Naive thymus-derived CD8-positive, alpha-beta T cell (primary cell): ENCODE measurements around the gene MYH2. TPM values are rescaled to one million over a fixed set of nuclear protein-coding genes. Genes with fewer than 3 reads are reported as not detected.
"Not testable (repeated sequence)": the region's sequence is repeated elsewhere in the genome, so short reads cannot be mapped to it uniquely, and the experiment has no call there.

ENCODE experiments used
- ATAC-seq, 2 donors: fragments of 150-1000 bp; cut with Tn5 transposase in 1 of 2; sonication (Bioruptor Pico), chemical (Tn5 transposase) in 1 of 2; 1 replicate in 1 of 2; 2 replicates in 1 of 2; pipeline ENCODE4 v1.10.0; 2021; ENCODE audit warnings: mild to moderate bottlenecking in 2 of 2, moderate library complexity in 2 of 2
- POLR2A ChIA-PET: fragments of 350-600 bp; sonication (Branson Sonifier 250); formaldehyde crosslinking; loops from one replicate; lab custom pipeline; 2021; ENCODE audit warnings: antibody characterized with exemption; lab: Charles Lee
- DNase-seq, 10 donors: peaks; one replicate each; pipeline versions ENCODE4 v3.0.0 to v3.0.0-alpha.2; 2020 to 2022
- H3K27ac Mint-ChIP-seq, 10 donors: one replicate each; pipeline ENCODE4 v1.8.0; 2020 to 2022; ENCODE audit warnings: mild to moderate bottlenecking in 10 of 10, mixed read lengths in 10 of 10, moderate library complexity in 4 of 10, inconsistent platforms in 1 of 10
- H3K27me3 Mint-ChIP-seq, 5 donors: one replicate each; pipeline ENCODE4 v1.8.0; 2021 to 2022; ENCODE audit warnings: mixed read lengths in 5 of 5
- H3K36me3 Mint-ChIP-seq, 3 donors: one replicate each; pipeline ENCODE4 v1.8.0; 2020 to 2022; ENCODE audit warnings: mixed read lengths in 3 of 3, mild to moderate bottlenecking in 2 of 3, inconsistent platforms in 1 of 3
- H3K4me1 Mint-ChIP-seq, 4 donors: one replicate each; pipeline ENCODE4 v1.8.0; 2021 to 2022; ENCODE audit warnings: mixed read lengths in 4 of 4
- H3K4me3 Mint-ChIP-seq, 10 donors: one replicate each; pipeline ENCODE4 v1.8.0; 2020 to 2022; ENCODE audit warnings: mild to moderate bottlenecking in 10 of 10, mixed read lengths in 10 of 10, moderate library complexity in 6 of 10, inconsistent platforms in 1 of 10
- H3K9me3 Mint-ChIP-seq, 9 donors: one replicate each; pipeline ENCODE4 v1.8.0; 2020 to 2022; ENCODE audit warnings: mixed read lengths in 9 of 9, mild to moderate bottlenecking in 3 of 9, inconsistent platforms in 1 of 9, moderate library complexity in 1 of 9
- polyA plus RNA-seq, 3 donors: library from polyadenylated mRNA; unstranded; fragments of 300-500 nt; fragmentation: Illumina TruSeq; gene quantifications; one replicate each; pipeline ENCODE4 v1.2.3, GENCODE V29; 2021
- total RNA-seq, 8 experiments: library from RNA in 2 of 8; stranded (reverse) in 2 of 8; gene quantifications; one replicate each; pipeline ENCODE4 v1.2.3 and lab custom pipeline; 2021 to 2026

MYH2 gene
- total and polyA plus RNA-seq, 5 experiments from 2014 or later, result not detected

DNA sequence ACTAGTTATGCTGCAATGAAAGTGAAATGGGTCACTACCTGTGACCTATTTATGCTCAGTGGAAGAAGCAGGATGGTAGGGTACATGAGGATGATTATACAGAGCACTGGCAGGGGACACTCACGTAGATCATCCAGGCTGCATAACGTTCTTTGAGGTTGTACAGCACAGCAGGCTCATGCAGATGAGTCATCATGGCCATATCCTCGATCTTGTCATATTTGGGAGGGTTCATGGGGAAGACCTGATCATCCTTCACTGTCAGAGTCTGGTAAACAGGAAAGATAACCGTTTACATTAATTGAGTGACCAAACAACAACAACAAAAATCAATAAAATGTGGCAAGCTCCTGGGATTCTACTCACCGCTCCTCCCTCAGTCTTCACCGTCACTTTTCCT lies 2.1 kb downstream of the MYH2 start:
- H3K27ac Mint-ChIP-seq, result no peak overlapping the region
- no peak overlapping the region for H3K4me3 Mint-ChIP-seq
- no peak for ATAC-seq
- no peak for DNase-seq
- POLR2A ChIA-PET, result no interaction called here
- peaks cover 2 to 15% (median 10%) of the 10 kb centered on the region in 5 donors for H3K27me3 Mint-ChIP-seq
- peaks cover 0 to 5% (median under 1%) of the 10 kb centered on the region in 9 donors for H3K9me3 Mint-ChIP-seq
- no peaks in the 10 kb centered on the region for H3K4me1 Mint-ChIP-seq
- H3K36me3 Mint-ChIP-seq, result no peaks in the 10 kb centered on the region

- H3K9me3 Mint-ChIP-seq, result peaks cover 0 to 35% (median 19%) of the 10 kb centered on the region in 9 donors
- H3K4me3 Mint-ChIP-seq, H3K4me1 Mint-ChIP-seq, POLR2A ChIA-PET, H3K27ac Mint-ChIP-seq, H3K36me3 Mint-ChIP-seq, DNase-seq, ATAC-seq, H3K27me3 Mint-ChIP-seq: not testable (repeated sequence)
These were observed 6.0 kb downstream of the MYH2 start for GRCh38 chr17:10543486-10543885.

DNA sequence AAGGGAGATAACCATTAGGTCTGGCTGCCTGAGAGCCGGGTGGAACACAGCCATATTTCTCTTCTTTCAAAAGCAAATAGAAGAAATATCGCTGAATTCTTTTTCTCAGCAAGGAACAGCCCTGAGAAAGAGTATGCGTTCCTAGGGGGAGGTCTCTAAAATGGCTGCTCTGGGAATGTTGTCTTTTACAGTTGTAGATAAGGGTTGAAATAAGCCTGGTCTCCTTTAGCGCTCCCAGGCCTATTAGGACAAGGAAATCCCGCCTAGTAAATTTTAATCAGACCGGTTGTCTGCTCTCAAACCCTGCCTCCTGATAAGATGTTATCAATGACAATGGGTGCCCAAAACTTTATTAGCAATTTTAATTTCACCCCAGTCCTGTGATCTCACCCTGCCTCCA lies 8.3 kb downstream of the MYH2 start:
- Mint-ChIP-seq H3K9me3 (peaks cover 0 to 38% (median 19%) of the 10 kb centered on the region in 9 donors), H3K27me3 (peaks cover 1 to 15% (median 5%) of the 10 kb centered on the region in 5 donors)
- H3K4me3 Mint-ChIP-seq, ATAC-seq, H3K27ac Mint-ChIP-seq, DNase-seq, H3K36me3 Mint-ChIP-seq, POLR2A ChIA-PET, H3K4me1 Mint-ChIP-seq: not testable (repeated sequence)

GRCh38 chr17:10532026-10532425 lies 17.4 kb downstream of the MYH2 start:
- no peak for DNase-seq
- H3K27me3 Mint-ChIP-seq, result peaks cover 4 to 30% (median 16%) of the 10 kb centered on the region in 5 donors
- H3K36me3 Mint-ChIP-seq, result no peaks in the 10 kb centered on the region
- no peak for ATAC-seq
- H3K27ac Mint-ChIP-seq, result no peak overlapping the region
- H3K4me3 Mint-ChIP-seq, result no peak overlapping the region
- POLR2A ChIA-PET, result no interaction called here
- peaks cover 0 to 4% (median 0%) of the 10 kb centered on the region in 9 donors for H3K9me3 Mint-ChIP-seq
- no peaks in the 10 kb centered on the region for H3K4me1 Mint-ChIP-seq

DNA sequence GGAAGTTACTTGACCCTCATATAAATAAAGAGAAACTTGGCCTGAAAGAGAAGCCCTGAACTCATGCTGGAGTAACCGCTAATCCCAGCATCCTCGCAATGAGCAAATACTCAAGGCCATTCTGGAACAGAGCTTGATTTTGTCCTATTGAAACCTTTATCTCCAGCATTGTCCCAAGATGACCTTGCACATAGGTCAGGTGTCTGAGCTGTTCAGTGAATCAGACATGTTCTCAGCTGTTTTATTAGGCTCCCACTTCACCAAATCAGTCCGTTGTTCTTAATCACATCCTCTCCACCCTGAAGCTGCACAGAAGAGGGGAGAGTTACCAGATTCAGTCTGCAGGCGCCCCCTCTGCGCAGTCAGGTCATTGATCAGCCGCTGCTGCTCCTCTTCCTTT lies 22.0 kb downstream of the MYH2 start:
- no peak overlapping the region for H3K27ac Mint-ChIP-seq
- H3K4me1 Mint-ChIP-seq, result no peaks in the 10 kb centered on the region
- POLR2A ChIA-PET, result no interaction called here
- ATAC-seq (no peak), DNase-seq (no peak)
- no peak overlapping the region for H3K4me3 Mint-ChIP-seq
- peaks cover 5 to 21% (median 7%) of the 10 kb centered on the region in 5 donors for H3K27me3 Mint-ChIP-seq
- peaks cover 0 to 10% (median 0%) of the 10 kb centered on the region in 9 donors for H3K9me3 Mint-ChIP-seq
- peaks cover 0 to 7% (median 0%) of the 10 kb centered on the region in 3 donors for H3K36me3 Mint-ChIP-seq

DNA sequence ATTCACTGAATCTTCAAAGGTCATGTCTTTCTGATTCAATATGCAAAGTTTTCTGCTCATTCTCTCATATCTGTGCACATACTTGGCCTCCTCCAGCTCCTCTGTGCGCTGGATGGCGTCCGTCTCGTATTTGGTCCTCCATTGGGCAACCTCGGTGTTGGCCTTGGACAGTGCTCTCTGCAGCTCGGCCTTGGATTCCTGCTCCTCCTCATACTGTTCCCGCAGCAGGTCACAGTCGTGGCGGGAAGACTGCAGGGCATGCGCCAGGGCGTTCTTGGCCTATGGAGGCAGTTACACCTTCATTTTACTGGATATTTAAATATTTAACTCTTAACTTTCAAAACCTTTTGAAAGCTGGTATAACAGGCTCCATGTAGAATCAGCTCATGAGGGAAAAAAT lies 22.9 kb downstream of the MYH2 start:
- peaks cover 3 to 20% (median 7%) of the 10 kb centered on the region in 5 donors for H3K27me3 Mint-ChIP-seq
- H3K4me1 Mint-ChIP-seq, result no peaks in the 10 kb centered on the region
- DNase-seq (no peak), ATAC-seq (no peak)
- POLR2A ChIA-PET, result no interaction called here
- H3K9me3 Mint-ChIP-seq, result peaks cover 0 to 10% (median 0%) of the 10 kb centered on the region in 9 donors
- no peak overlapping the region for H3K27ac Mint-ChIP-seq
- H3K36me3 Mint-ChIP-seq, result peaks cover 0 to 7% (median 0%) of the 10 kb centered on the region in 3 donors
- H3K4me3 Mint-ChIP-seq, result no peak overlapping the region

DNA sequence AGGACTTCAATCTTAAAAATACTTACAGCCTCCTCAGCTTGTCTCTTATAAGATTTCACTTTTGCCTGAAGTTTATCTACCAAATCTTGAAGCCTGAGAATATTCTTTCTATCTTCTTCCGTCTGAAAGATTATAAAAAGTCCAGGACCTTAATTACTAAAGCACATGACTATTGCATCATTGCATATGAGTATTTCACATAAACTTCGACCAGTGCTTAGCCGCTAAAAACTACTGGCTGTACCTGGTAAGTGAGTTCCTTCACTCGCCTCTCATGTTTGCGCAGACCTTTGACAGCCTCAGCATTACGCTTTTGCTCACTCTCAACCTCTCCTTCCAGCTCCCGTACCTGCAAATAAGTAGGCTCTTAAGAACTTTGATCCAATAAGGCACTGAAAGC lies 26.4 kb downstream of the MYH2 start:
- H3K36me3 Mint-ChIP-seq, result peaks cover 0 to 7% (median 0%) of the 10 kb centered on the region in 3 donors
- H3K4me1 Mint-ChIP-seq, result no peaks in the 10 kb centered on the region
- no peak for ATAC-seq
- no peak for DNase-seq
- no peak overlapping the region for H3K27ac Mint-ChIP-seq
- H3K27me3 Mint-ChIP-seq, result peaks cover 2 to 21% (median 7%) of the 10 kb centered on the region in 5 donors
- peaks cover 0 to 10% (median 0%) of the 10 kb centered on the region in 9 donors for H3K9me3 Mint-ChIP-seq
- no peak overlapping the region for H3K4me3 Mint-ChIP-seq
- POLR2A ChIA-PET, result no interaction called here

DNA sequence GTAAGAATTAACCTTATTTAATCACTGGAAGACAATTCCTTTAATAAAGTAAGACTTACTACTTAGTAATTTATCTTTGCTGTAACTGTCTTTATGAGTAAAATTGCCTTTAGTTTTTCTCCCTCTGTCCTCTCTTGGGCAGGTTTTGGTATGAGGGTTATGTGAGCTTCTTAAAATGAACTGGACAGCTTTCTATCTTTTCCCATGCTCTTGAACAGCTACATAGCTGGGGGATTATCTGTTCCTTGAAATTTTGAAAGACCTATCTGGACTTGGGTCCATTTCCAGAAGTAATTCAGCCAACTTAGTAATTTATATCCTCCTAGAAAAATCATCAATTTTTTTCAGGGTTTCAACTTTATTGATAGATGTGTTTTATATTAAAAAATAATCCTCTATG lies 27.5 kb downstream of the MYH2 start:
- Mint-ChIP-seq H3K9me3 (peaks cover 0 to 10% (median 0%) of the 10 kb centered on the region in 9 donors), H3K27me3 (peaks cover 2 to 21% (median 7%) of the 10 kb centered on the region in 5 donors), H3K4me1 (no peaks in the 10 kb centered on the region), H3K27ac (no peak overlapping the region), H3K4me3 (no peak overlapping the region), H3K36me3 (peaks cover 0 to 7% (median 0%) of the 10 kb centered on the region in 3 donors)
- DNase-seq, result no peak
- POLR2A ChIA-PET, result no interaction called here
- no peak for ATAC-seq

GRCh38 chr17:10518271-10519037 lies 31.0 kb downstream of the MYH2 start, which contains the start of gene MYH1:
Gene MYH1, minus strand, starts transcription at chr17:10518542. Its CDS starts 1,900 bp downstream, at chr17:10516642.
- Mint-ChIP-seq H3K36me3 (peaks cover 0 to 5% (median 0%) of the 10 kb centered on the region in 3 donors), H3K9me3 (peaks cover 0 to 7% (median 0%) of the 10 kb centered on the region in 9 donors), H3K4me1 (no peaks in the 10 kb centered on the region), H3K27ac (no peak within 1 kb of the TSS), H3K27me3 (peaks cover under 1 to 15% (median 2%) of the 10 kb centered on the region in 5 donors), H3K4me3 (no peak within 1 kb of the TSS)
- DNase-seq (no peak), ATAC-seq (no peak)
- POLR2A ChIA-PET, result no interaction called here

- Mint-ChIP-seq H3K4me3 (no peak overlapping the region), H3K36me3 (no peaks in the 10 kb centered on the region), H3K27me3 (peaks cover 0 to 10% (median 2%) of the 10 kb centered on the region in 5 donors), H3K27ac (no peak overlapping the region), H3K4me1 (no peaks in the 10 kb centered on the region), H3K9me3 (no peaks in the 10 kb centered on the region)
- POLR2A ChIA-PET, result no interaction called here
- DNase-seq, result no peak
- ATAC-seq, result no peak
These were observed 32.8 kb downstream of the MYH2 start for GRCh38 chr17:10516638-10517037.

- H3K27me3 Mint-ChIP-seq, result peaks cover 0 to 10% (median 2%) of the 10 kb centered on the region in 5 donors
- no peak for ATAC-seq
- no peaks in the 10 kb centered on the region for H3K9me3 Mint-ChIP-seq
- no peak overlapping the region for H3K4me3 Mint-ChIP-seq
- H3K4me1 Mint-ChIP-seq, result no peaks in the 10 kb centered on the region
- DNase-seq, result no peak
- H3K27ac Mint-ChIP-seq, result no peak overlapping the region
- no peaks in the 10 kb centered on the region for H3K36me3 Mint-ChIP-seq
- POLR2A ChIA-PET, result no interaction called here
These were observed 33.4 kb downstream of the MYH2 start for GRCh38 chr17:10516065-10516464.

DNA sequence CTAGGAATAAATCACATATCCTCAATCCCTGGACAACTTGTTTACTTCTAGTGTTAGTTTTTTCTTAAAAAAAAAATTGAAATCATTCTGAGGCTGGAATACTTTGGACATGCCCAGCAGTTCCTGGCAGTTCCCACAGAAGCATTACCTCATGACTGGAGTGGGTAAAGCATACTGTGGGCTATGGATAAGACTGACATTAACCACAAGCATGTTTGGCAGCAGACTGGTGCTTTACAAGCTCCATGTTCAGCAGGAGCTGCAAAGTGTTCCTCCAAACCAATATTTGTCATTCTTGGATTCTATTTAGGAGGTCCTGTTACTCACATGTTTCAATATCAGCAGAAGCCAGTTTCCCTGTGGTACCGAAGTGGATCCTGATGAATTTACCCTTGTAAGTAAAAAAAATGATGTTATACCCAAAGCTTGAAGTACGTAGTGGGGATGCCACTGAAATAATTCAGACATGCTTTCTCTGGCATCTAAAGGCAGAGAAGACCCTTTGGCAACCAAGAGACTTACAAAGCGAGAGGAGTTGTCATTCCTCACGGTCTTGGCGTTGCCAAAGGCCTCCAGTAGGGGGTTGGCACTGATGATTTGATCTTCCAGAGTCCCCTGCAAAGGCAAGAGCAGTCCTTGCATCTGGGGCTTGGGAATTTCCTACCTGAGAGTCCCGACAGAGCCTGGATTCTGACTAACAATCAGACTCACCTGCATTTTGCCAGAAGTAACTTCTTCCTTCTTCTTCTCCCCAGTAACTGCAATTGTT lies 36.0 kb downstream of the MYH2 start:
- DNase-seq, result no peak

GRCh38 chr17:10512856-10513255 lies 36.6 kb downstream of the MYH2 start:
- no peak overlapping the region for H3K4me3 Mint-ChIP-seq
- peaks cover 0 to 10% (median 2%) of the 10 kb centered on the region in 5 donors for H3K27me3 Mint-ChIP-seq
- no peak overlapping the region for H3K27ac Mint-ChIP-seq
- DNase-seq (no peak), ATAC-seq (no peak)
- H3K4me1 Mint-ChIP-seq, result no peaks in the 10 kb centered on the region
- H3K9me3 Mint-ChIP-seq, result no peaks in the 10 kb centered on the region
- POLR2A ChIA-PET, result no interaction called here
- no peaks in the 10 kb centered on the region for H3K36me3 Mint-ChIP-seq

More for the DNA sequence above, 36.0 kb downstream of the MYH2 start:
- no peaks in the 10 kb centered on the region for H3K36me3 Mint-ChIP-seq
- no peak overlapping the region for H3K4me3 Mint-ChIP-seq
- H3K9me3 Mint-ChIP-seq, result no peaks in the 10 kb centered on the region
- no peak for ATAC-seq
- no peaks in the 10 kb centered on the region for H3K4me1 Mint-ChIP-seq
- H3K27ac Mint-ChIP-seq, result no peak overlapping the region
- H3K27me3 Mint-ChIP-seq, result peaks cover 0 to 10% (median 1%) of the 10 kb centered on the region in 5 donors
- POLR2A ChIA-PET, result no interaction called here
